Kidney (tissue), 14 donors: Measurements from ENCODE around the gene SLC9A8. TPM values are rescaled to one million over a fixed set of nuclear protein-coding genes. Genes with fewer than 3 reads are reported as not detected.
"Not testable (repeated sequence)": the region's sequence is repeated elsewhere in the genome, so short reads cannot be mapped to it uniquely, and the experiment has no call there.

Experiments used
- DNase-seq, 5 donors: peaks; one replicate each; pipeline ENCODE4 v3.0.0-alpha.2; 2013 to 2020
- FAIRE-seq: peaks from 2 replicates; lab custom pipeline; 2012; peaks lifted over from hg19 to GRCh38; lab: Jason Lieb, UNC
- H3K27ac ChIP-seq, 2 donors: one replicate each; pipeline ENCODE4 v1.7.0; 2013; ENCODE audit warnings: low read depth in 2 of 2, low read length in 2 of 2, inconsistent platforms in 1 of 2
- H3K27me3 ChIP-seq: one replicate; pipeline ENCODE4 v1.7.1; 2013; ENCODE audit warnings: low read length, inconsistent platforms; ENCODE audit not compliant: control insufficient read depth, insufficient read depth
- H3K36me3 ChIP-seq, 3 donors: one replicate each; pipeline versions ENCODE4 v1.7.0 to v1.7.1; 2013; ENCODE audit warnings: low read length in 3 of 3, control low read depth in 1 of 3, inconsistent platforms in 1 of 3; ENCODE audit not compliant: insufficient read depth in 3 of 3, control insufficient read depth in 2 of 3
- H3K4me1 ChIP-seq, 3 donors: one replicate each; pipeline versions ENCODE4 v1.7.0 to v1.7.1; 2013; ENCODE audit warnings: low read length in 3 of 3, inconsistent platforms in 1 of 3, low read depth in 1 of 3; ENCODE audit not compliant: control insufficient read depth in 2 of 3, insufficient read depth in 2 of 3
- H3K4me3 ChIP-seq, 3 donors: one replicate each; pipeline versions ENCODE4 v1.7.0 to v1.8.1; 2013; ENCODE audit warnings: low read length in 3 of 3, control low read depth in 1 of 3, inconsistent platforms in 1 of 3
- H3K9ac ChIP-seq, 3 donors: one replicate each; pipeline versions ENCODE4 v1.7.0 to v1.7.1; 2013; ENCODE audit warnings: low read length in 3 of 3, control low read depth in 1 of 3, inconsistent platforms in 1 of 3
- H3K9me3 ChIP-seq, 3 donors: one replicate each; pipeline versions ENCODE4 v1.7.0 to v1.7.1; 2013; ENCODE audit warnings: low read length in 3 of 3, control low read depth in 1 of 3, inconsistent platforms in 1 of 3; ENCODE audit not compliant: control insufficient read depth in 2 of 3, insufficient read depth in 1 of 3
- intact Hi-C: fragments of 100-400 bp; cut with DNase I; formaldehyde crosslinking; loops from one replicate; pipeline ENCODE4 v1.11.1; 2022
- polyA plus RNA-seq: library from polyadenylated mRNA; stranded (reverse); fragments of 350-450 nt; fragmentation: Illumina TruSeq; extraction: RNeasy Lipid Tissue Mini Kit (QIAGEN cat#74804); gene quantifications from one replicate; pipeline ENCODE4 v1.2.3, GENCODE V29; 2014; ENCODE audit warnings: low read depth, low replicate concordance; ENCODE audit not compliant: insufficient read depth
- total RNA-seq: library from RNA; stranded (reverse); fragmentation: NEBNext Ultra II Directional; extraction: Animal tissue kit (Norgen Biotek cat#: 25700); gene quantifications from one replicate; pipeline ENCODE4 v1.2.1, GENCODE V29; 2021
- TF ChIP-seq, protein P1 (sequence below): IDR thresholded peaks from 3 replicates; pipeline ENCODE4 v1.5.1; 2012; ENCODE audit warnings: mild to moderate bottlenecking, moderate library complexity, borderline replicate concordance; ENCODE audit not compliant: insufficient read depth; ENCODE audit errors: extremely low read depth
- donor health status: control.
- donor health status: control.
- donor health status: control.
- donor health status: control.
- donor health status: control.
- donor health status: DM: yes; HTN: yes; CAD: no.
- donor health status: Normal renal cell carcinoma (clear cell type).

SLC9A8 gene
- total and polyA plus RNA-seq, 2 donors from 2014 or later, result 4.5 to 22.4 TPM

- Histone ChIP-seq H3K36me3 (peaks cover 0 to 2% (median 0%) of the 10 kb centered on the region in 3 donors), H3K9me3 (no peaks in the 10 kb centered on the region), H3K4me3 (no peak overlapping the region), H3K4me1 (peaks cover 0 to 7% (median 0%) of the 10 kb centered on the region in 3 donors), H3K27me3 (no peaks in the 10 kb centered on the region), H3K27ac (no peak overlapping the region), H3K9ac (no peak overlapping the region)
- DNase-seq, result peak in 2 of 5 donors; percentile 24 to 31
- TF ChIP-seq, protein P1, sequence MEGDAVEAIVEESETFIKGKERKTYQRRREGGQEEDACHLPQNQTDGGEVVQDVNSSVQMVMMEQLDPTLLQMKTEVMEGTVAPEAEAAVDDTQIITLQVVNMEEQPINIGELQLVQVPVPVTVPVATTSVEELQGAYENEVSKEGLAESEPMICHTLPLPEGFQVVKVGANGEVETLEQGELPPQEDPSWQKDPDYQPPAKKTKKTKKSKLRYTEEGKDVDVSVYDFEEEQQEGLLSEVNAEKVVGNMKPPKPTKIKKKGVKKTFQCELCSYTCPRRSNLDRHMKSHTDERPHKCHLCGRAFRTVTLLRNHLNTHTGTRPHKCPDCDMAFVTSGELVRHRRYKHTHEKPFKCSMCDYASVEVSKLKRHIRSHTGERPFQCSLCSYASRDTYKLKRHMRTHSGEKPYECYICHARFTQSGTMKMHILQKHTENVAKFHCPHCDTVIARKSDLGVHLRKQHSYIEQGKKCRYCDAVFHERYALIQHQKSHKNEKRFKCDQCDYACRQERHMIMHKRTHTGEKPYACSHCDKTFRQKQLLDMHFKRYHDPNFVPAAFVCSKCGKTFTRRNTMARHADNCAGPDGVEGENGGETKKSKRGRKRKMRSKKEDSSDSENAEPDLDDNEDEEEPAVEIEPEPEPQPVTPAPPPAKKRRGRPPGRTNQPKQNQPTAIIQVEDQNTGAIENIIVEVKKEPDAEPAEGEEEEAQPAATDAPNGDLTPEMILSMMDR, result no peak
- intact Hi-C loops, result no loop called here
- no peak for FAIRE-seq
These were observed 80.2 kb downstream of the SLC9A8 start for GRCh38 chr20:49892817-49893216.

GRCh38 chr20:49893242-49894072 is 80.8 kb downstream of the SLC9A8 start:
- no peak for DNase-seq
- H3K4me3 ChIP-seq, result no peak overlapping the region
- TF ChIP-seq, protein P1, result no peak
- intact Hi-C loops, result no loop called here
- no peaks in the 10 kb centered on the region for H3K9me3 ChIP-seq
- H3K27me3 ChIP-seq, result no peaks in the 10 kb centered on the region
- peaks cover 0 to 2% (median 0%) of the 10 kb centered on the region in 3 donors for H3K36me3 ChIP-seq
- peaks cover 0 to 4% (median 0%) of the 10 kb centered on the region in 3 donors for H3K4me1 ChIP-seq
- H3K27ac ChIP-seq, result no peak overlapping the region
- no peak overlapping the region for H3K9ac ChIP-seq
- FAIRE-seq, result no peak

DNA sequence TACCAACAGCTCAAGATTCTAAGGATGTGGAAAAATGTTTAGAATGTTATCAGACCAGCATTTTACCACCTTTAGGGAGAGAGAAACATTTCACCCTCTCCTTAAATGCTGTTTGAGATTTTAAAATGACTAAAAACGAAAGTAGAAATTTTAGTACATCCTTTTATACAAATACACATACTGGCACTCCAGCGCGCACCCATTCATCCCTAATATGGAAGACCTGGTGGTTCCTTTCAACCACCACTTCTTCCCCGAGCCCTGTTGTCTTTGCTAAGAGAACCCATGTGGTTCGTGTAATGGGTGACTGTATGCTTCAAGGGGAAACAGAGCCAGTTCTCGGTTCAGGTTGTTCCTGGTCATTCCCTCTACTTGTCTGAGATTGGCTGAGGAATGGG is 81.4 kb downstream of the SLC9A8 start:
- intact Hi-C loops, result no loop called here
- DNase-seq, result no peak
- Histone ChIP-seq H3K9me3 (no peaks in the 10 kb centered on the region), H3K4me3 (no peak overlapping the region), H3K27me3 (no peaks in the 10 kb centered on the region), H3K4me1 (peaks cover 0 to 2% (median 0%) of the 10 kb centered on the region in 3 donors), H3K36me3 (peaks cover 0 to 2% (median 0%) of the 10 kb centered on the region in 3 donors), H3K27ac (no peak overlapping the region), H3K9ac (no peak overlapping the region)
- TF ChIP-seq, protein P1, result no peak
- FAIRE-seq, result no peak

GRCh38 chr20:49895474-49896093 is 83.0 kb downstream of the SLC9A8 start:
- not testable (repeated sequence) for FAIRE-seq

More at GRCh38 chr20:49895474-49896093, 83.0 kb downstream of the SLC9A8 start:
- H3K36me3 ChIP-seq, DNase-seq, H3K4me3 ChIP-seq, H3K9me3 ChIP-seq, intact Hi-C loops, H3K9ac ChIP-seq, H3K4me1 ChIP-seq, H3K27me3 ChIP-seq, H3K27ac ChIP-seq: not testable (repeated sequence)
